ENCODE results near the gene TLE1. TPM values are rescaled to one million over a fixed set of nuclear protein-coding genes. Genes with fewer than 3 reads are reported as not detected.
A peak's percentile ranks its signal among the peaks of the same experiment; 100 is the strongest.
"Not testable (repeated sequence)": the region's sequence is repeated elsewhere in the genome, so short reads cannot be mapped to it uniquely, and the experiment has no call there.

TLE1 gene
- polyA plus RNA-seq (ENCODE audit: insufficient read length): 70.3 TPM

DNA sequence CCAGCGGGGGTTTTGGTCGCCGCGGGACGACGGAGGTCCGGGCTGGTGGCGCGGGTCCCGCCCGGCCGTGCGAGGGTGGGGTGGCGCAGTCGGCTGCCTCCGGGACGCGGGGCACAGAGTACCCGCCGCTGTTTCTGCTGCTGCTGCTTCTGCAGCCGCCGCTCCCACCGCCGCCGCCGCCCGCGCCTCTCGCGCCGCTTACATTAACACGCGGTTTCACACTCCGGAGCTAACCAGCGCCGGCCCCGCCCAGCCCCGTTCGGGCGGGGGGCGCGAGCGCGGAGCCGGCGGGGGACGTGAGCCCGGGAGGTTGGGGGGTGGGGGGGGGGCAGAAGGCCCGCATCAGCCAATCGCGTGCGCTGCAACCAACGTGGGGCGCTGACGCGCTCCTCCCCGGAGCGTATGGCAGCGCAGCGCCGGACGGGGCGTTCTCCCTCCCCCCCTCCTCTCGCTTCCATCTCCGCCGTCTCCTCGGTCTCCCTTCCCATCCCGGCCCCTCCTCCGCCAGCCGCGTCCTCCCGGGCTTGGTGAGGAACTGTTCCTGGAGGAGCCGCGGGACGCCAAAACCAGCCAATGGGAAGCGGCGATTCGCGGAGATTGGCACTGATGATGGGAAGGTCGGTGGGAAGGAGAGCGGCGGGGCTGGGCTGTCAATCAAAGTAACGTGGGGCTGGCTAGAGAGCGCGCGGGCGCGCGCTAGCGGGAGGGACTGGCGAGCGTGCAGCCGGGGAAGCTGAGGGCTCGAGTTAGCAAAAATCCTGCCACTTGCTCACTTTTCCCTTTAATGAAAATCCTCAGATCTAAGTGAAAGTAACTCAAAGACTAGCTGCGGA lies at the start of gene TLE1:
TLE1 (minus strand) TSS at position 205 of the 833 bp plus-strand sequence. CDS start 1,307 bp downstream, outside the sequence.
- peak; percentile 99 for DNase-seq

- DNase-seq: no peak
These were observed 48.6 kb upstream of the TLE1 start for GRCh38 chr9:81737871-81738507.

DNA sequence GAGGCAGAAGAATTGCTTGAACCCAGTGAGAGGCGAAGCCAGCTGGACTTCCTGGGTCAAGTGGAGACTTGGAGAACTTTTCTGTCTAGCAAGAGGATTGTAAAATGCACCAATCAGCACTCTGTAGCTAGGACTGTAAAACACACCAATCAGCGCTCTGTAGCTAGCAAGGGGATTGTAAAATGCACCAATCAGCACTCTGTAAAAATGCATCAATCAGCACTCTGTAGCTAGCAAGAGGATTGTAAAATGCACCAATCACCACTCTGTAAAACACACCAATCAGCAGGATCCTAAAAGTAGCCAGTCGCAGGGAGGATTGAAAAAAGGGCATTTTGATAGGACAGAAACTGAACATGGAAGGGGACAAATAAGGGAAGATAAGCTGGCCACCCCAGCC lies 41.2 kb upstream of the TLE1 start:
- DNase-seq: not testable (repeated sequence)

- no peak for DNase-seq
These were observed 39.8 kb upstream of the TLE1 start for GRCh38 chr9:81729135-81729534.

DNA sequence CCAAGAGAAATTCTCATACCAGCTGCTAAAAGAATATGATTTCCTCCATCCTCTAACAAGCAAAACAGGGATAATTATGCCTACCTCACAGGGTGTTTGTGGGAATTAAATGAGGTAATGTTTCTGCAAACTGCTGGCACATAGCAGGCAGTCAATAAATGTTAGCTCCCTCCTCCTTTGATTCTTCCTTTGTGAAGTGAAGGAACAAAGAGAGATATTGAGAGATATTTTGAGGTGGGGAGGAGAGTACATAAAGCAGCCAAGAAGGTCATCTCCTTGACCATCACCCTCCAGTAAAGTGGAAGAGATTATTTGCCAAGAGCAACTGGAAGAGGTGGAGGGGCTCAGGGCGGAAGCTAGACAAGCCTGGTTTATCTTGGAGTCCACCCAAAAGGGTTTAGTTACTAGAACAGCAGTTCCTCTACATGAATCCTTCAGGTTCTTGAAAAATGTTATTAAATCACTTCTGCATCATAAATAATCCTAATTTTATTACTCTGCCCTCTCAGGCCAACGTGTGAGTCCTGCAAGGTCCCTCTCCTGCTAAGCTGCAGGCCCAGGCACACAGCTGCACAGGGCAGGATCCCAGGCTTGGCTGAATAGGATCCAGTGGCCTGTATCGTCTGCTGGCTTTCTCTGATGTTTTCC lies 35.0 kb upstream of the TLE1 start:
- DNase-seq: peak; percentile 38

DNA sequence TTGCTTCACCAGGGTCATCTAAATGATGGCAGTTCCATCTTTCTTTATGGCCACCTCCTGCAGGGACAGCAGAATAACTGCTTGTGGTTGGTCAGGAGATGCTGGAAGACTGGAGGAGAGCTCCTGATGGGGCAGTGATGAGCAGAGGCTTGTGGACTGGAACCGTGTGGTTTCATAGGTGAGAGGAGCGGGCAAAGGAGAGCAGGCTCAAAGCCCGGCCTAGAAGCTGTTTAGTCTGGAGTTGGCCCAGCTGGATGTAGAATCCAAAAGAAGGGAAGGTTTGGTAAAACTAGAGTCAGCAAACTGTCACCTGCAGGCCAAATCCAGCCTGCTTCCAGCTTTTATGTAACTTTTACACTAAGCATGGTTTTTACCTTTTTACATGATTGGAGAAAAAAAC lies 32.9 kb upstream of the TLE1 start:
- no peak for DNase-seq

- no peak for DNase-seq
These were observed 31.2 kb upstream of the TLE1 start for GRCh38 chr9:81720450-81721086.

- no peak for DNase-seq
These were observed 30.6 kb upstream of the TLE1 start for GRCh38 chr9:81719972-81720371.

DNA sequence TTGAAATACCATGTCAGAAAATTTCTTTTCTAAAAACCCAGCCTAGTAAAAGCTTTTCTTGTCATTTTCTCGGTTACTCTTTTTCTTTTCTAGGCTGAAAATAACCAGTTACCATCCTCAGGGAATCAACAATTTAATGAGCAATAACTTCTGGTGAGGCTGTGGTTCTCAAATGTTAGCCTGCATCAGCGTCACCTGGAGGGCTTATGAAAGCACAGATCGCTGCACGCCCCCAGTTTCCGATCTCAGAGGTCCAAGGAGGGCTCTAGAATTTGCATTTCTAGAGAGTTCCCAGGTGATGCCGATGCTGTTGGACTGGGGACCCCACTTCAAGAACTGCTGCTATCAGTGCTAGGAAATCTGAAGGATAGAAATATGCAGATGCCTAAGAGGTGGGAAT lies 28.9 kb upstream of the TLE1 start:
- DNase-seq: no peak

GRCh38 chr9:81717747-81718077 lies 28.4 kb upstream of the TLE1 start:
- no peak for DNase-seq

DNA sequence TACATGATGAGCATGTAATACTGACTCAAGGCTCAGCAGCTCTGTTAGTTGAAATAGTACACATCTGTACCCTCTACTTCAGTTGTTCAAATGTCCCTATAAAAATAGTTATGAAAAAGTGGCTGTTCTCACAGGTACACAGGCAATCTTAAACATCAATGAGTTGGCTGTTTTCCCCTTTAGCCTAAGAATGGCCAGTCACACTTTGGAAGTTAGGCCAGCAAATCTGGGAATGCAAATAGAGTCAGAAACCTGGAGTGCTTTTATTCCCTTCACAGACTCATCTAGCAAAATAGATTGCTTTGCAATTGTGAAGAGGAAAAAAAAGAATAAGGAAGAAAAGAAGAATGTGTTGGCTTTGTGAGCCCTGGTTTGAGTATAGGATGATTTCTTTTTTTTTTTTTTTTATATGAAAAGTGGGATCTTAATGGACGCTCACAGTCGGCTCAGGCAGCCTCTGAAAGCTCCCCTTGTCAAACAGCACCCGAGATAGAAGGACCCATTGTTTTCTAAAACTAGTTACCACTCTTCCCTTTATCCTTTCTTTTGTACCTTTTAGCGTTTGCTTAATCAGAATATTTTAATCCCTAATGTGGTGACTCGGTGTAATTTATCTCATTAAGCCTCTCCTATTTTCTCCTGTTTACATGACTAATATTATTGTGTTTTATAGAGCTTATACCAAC lies 27.9 kb upstream of the TLE1 start:
- no peak for DNase-seq

- no peak for DNase-seq
These were observed 27.1 kb upstream of the TLE1 start for GRCh38 chr9:81716409-81716808.

DNA sequence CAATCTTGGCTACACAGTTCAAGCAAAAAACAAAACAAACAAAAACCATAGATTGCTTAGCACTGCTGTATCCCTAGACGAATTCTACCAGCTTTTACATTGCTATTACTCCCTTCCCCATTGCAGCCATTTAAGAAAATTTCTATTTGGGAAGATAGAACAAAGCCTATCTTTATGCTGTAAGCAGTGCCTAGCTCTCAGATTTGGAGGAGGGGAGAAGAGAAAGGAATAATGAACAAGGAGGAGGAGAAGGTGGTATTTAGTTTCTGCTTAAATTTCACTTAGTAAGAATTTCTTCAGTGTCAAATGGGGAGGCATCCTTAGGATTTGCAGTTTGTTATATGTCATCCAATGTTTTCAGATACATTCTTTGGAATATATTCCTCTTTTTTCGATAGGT lies 16.2 kb upstream of the TLE1 start:
- DNase-seq: no peak

- no peak for DNase-seq
These were observed 5.2 kb upstream of the TLE1 start for GRCh38 chr9:81694541-81694940.

- DNase-seq: no peak
These were observed 4.5 kb upstream of the TLE1 start for GRCh38 chr9:81693671-81694378.

GRCh38 chr9:81690251-81690851 lies 1.0 kb upstream of the TLE1 start:
- no peak for DNase-seq

- DNase-seq: peak; percentile 46
These were observed 329 bp downstream of the TLE1 start for GRCh38 chr9:81689093-81689342.

GRCh38 chr9:81688262-81689092 lies 870 bp downstream of the TLE1 start:
- peak; percentile 51 for DNase-seq

DNA sequence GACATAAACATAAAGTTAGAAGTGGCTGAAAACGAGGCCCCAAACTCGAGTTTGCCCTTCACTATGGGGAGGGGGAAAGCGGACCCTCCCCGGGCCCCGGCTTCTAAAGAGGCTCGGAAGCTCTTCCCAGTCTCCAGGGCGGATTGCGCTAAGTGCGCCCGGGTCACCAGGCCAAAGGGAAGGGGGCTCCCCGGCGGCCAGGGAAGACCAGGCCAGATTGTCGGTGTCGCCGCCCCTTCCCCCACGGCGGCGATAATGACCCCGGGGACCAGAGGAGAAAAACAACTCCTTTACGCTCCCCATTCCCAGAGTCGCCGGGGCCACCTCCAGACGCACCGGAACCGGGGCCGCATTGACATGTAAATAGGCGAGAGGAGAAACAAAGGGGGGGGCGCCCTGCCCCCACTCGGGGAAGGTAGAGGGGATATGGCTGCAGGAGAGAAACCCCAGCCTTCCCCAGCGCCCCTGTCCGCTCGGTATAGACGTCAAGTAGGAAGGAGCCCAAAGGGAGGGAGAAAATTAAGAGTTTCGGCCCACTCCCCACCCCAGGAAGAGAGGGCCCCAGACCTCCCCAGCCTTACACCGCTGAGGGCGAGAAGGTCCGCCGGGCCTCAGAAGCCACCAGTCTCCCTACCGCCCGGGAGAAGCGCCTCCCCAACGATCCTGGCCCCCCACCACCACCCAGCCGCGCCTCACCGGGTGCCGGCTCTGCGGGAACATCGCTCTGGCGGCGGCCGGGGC lies 1.7 kb downstream of the TLE1 start:
- DNase-seq: peak; percentile 38

Data from hindlimb muscle (tissue), 1 donor.